Gastroesophageal sphincter (tissue), 3 donors: Measurements from ENCODE around the gene CCDC61.

Experiments used
- CTCF ChIP-seq, 4 experiments: fragments of 200-600 bp in 2 of 4; fragments of 450-650 bp in 2 of 4; sonication (generic) in 1 of 4; IDR thresholded peaks; one replicate each; pipeline ENCODE4 v1.5.1; 2017 to 2019; ENCODE audit warnings: antibody characterized with exemption in 4 of 4, mild to moderate bottlenecking in 2 of 4, moderate library complexity in 2 of 4
- POLR2A ChIP-seq, 2 donors: fragments of 450-650 bp; IDR thresholded peaks; one replicate each; pipeline ENCODE4 v1.6.1; 2017; ENCODE audit warnings: antibody characterized with exemption in 2 of 2, mild to moderate bottlenecking in 2 of 2, moderate library complexity in 1 of 2
- POLR2AphosphoS5 ChIP-seq: sonication (generic); formaldehyde crosslinking; IDR thresholded peaks from one replicate; pipeline ENCODE4 v1.6.1; 2017; ENCODE audit warnings: antibody characterized with exemption

GRCh38 chr19:46036744-46037128 lies 41.5 kb downstream of the CCDC61 start:
- TF ChIP-seq POLR2AphosphoS5 (no peak), CTCF (IDR thresholded peaks at IDR 0.05) (no peak), POLR2A (IDR thresholded peaks at IDR 0.05) (no peak)
